HG03457 (cell line): ENCODE measurements around the gene CDHR5.

Experiments used
- ATAC-seq: cut with Tn5 transposase; IDR thresholded peaks from one replicate; pipeline ENCODE4 v1.9.1; 2021; ENCODE audit warnings: moderate number of reproducible peaks; ENCODE audit not compliant: unreplicated experiment

CDHR5 gene

DNA sequence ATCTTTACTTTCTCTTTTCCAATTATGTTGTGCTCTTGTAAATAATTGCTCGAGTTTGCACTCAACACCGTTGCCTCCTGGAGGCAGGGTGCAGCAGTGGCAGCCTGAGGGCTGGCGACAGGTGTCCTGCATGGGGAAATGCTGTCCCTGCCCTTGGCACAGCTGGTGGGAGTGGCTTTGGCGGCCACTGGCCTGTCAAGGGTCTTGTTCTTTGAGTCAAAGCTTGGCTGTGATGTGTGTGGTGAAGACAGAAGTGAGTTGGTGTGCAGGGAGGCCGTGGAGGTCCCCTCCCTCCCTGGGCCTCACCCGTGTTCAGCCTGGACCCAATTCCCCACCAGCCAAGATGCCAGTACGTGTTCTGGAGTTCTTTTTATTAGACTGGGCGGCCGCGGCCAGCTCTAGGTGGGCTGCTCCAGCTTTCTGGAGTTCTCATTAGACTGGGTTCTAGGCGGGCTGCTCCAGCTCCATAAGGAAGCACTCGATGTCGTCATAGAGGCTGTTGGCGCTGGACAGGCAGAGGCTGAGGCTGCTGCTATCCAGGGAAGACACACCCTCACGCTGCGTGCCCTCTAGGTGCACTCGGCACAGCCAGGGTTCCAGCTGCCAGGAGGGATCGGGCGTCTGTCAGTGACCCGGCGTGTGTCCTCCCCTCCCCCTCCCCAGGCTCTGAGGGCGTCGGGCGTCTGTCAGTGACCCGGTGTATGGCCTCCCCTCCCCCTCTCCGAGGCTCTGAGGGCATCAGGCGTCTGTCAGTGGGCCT is 12.4 kb downstream of the CDHR5 start:
- no peak for ATAC-seq

DNA sequence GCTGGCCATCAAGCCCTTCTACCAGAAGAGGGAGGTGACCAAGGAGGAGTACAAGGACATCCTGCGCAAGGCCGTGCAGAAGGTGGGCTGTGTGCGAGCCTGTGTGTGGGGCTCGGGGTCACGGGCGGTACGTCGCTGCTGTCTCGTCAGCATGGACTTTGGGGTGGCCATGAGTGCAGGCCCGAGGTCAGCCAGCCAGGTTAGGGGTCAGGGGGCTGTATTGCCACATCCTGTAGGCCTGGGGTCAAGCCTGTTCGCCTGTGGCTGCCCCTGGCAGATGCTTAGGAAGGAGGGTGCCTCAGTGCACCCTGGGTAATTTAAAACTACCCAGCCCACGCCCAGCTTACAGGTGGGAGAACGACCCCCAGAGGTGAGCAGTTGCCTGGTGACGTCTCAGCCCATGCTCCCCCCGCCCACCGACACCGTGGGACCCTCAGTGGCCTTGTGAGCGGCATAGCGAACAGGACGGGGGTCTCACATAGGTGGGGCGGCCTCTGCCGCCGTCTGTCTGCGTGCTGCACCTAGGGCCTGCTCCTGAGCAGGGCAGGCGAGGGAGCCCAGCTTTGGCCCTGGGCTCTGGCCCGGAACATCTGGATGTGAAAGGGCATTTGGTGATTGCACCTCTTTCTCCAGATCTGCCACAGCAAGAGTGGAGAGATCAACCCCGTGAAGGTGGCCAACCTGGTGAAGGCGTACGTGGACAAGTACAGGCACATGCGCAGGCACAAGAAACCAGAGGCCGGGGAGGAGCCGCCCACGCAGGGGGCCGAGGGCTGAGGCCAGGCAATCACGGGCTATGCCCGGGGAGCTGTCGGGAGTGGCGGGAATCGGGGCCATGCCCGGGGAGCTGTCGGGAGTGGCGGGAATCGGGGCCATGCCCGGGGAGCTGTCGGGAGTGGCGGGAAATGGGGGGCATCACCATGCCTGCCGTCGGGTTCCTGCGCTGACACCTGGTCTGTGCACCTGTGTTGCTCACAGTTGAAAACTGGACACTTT is 13.5 kb downstream of the CDHR5 start:
- no peak for ATAC-seq

DNA sequence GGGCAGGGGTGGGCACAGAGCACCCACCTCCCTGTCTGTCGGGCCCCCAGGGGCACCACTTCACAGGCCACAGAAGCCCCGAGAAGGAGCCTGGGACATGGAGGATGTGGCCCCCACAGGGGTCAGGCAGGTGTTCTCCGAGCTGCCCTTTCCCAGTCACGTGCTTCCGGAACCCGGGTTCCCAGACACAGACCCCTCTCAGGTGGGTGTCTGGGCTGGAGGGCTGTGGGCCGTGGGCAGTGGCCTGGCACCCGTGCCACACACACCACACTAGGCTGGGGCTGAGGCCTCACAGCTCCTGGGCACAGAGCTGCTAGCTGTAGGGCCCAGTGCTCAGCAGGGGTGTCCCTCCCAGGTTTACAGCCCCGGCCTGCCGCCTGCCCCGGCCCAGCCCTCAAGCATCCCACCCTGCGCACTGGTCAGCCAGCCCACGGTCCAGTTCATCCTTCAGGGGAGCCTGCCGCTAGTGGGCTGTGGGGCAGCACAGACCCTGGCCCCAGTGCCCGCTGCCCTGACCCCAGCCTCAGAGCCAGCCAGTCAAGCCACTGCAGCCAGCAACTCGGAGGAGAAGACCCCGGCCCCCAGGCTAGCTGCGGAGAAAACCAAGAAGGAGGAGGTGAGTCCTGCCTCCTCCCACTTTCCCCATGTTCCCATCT is 14.5 kb downstream of the CDHR5 start:
- no peak for ATAC-seq

DNA sequence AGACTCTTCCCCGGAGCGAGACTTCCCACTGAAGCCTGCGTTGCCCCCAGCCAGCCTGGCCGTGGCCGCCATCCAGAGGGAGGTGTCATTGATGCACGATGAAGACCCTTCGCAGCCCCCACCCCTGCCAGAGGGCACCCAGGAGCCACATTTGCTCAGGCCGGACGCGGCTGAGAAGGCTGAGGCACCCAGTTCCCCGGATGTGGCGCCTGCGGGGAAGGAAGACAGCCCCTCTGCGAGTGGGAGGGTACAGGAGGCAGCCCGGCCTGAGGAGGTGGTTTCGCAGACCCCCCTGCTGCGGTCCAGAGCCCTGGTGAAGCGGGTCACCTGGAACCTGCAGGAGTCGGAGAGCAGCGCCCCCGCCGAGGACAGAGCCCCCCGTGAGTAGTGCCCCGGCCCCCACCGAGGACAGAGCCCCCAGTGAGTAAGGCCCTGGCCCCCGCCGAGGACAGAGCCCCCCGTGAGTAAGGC is 15.4 kb downstream of the CDHR5 start:
- ATAC-seq, result no peak

DNA sequence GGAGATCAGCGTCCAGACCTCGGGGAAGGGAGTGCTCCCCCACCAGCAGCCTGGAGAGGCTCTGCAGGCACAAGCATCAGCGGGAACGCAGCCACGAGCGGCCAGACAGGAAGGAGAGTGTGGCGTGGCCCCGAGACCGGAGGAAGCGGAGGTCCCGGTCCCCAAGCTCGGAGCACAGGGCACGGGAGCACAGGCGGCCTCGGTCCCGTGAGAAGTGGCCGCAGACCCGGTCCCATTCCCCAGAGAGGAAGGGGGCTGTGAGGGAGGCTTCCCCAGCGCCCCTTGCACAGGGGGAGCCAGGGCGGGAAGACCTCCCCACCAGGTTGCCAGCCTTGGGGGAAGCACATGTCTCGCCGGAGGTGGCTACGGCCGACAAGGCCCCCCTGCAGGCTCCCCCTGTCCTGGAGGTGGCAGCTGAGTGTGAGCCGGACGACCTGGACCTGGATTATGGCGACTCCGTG is 15.9 kb downstream of the CDHR5 start:
- ATAC-seq, result no peak

DNA sequence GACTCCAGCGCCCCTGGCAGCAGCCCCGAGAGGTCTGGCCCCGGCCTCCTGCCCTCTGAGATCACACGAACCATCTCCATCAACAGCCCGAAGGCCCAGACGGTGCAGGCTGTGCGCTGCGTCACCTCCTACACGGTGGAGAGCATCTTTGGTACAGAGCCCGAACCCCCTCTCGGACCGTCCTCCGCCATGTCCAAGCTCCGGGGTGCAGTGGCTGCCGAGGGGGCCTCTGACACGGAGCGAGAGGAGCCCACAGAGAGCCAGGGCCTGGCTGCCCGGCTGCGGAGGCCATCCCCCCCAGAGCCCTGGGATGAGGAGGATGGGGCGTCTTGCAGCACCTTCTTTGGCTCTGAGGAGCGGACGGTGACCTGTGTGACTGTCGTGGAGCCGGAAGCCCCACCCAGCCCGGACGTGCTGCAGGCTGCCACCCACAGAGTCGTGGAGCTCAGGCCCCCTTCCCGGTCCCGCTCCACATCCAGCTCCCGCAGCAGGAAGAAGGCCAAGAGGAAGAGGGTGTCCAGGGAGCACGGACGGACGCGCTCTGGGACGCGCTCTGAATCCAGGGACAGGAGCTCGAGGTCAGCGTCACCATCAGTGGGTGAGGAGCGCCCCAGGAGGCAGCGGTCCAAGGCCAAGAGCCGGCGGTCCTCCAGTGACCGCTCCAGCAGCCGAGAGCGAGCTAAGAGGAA is 16.6 kb downstream of the CDHR5 start:
- no peak for ATAC-seq

DNA sequence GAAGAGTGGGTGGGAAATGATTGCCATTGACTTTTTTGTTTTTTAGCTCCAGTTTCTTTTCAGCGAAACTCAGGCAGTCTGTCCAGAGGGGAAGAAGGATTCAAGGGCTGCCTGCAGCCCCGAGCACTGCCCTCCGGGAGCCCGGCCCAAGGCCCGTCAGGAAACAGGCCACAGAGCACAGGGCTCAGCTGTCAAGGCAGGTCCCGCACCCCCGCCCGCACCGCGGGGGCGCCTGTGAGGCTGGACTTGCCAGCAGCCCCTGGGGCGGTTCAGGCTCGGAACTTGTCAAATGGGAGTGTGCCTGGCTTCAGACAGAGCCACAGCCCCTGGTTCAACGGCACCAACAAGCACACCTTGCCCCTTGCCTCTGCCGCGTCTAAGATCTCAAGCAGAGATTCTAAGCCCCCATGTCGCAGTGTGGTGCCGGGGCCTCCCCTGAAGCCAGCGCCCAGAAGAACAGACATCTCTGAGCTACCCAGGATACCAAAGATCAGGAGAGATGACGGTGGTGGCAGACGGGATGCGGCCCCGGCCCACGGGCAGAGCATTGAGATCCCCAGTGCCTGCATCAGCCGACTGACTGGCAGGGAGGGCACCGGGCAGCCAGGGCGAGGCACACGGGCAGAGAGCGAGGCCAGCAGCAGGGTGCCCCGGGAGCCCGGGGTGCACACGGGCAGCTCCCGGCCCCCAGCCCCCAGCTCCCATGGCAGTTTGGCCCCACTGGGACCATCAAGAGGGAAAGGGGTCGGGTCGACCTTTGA is 17.6 kb downstream of the CDHR5 start:
- no peak for ATAC-seq

DNA sequence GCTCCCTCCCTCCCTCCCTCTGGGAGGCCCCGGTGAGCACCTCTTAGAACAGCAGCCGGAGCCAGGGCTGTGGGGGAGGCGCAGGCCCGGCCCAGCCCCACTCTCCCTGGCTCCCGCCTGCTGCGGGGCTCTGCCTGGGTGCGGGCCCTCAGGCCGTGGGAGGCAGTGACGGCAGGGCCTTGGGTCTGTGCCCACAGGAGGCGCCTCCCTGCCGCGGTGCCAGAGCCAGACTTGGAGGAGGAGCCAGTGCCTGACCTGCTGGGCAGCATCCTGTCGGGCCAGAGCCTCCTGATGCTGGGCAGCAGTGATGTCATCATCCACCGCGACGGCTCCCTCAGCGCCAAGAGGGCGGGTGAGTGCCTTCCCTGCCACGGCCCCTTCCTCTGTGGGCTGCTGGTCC is 18.5 kb downstream of the CDHR5 start:
- ATAC-seq, result no peak

DNA sequence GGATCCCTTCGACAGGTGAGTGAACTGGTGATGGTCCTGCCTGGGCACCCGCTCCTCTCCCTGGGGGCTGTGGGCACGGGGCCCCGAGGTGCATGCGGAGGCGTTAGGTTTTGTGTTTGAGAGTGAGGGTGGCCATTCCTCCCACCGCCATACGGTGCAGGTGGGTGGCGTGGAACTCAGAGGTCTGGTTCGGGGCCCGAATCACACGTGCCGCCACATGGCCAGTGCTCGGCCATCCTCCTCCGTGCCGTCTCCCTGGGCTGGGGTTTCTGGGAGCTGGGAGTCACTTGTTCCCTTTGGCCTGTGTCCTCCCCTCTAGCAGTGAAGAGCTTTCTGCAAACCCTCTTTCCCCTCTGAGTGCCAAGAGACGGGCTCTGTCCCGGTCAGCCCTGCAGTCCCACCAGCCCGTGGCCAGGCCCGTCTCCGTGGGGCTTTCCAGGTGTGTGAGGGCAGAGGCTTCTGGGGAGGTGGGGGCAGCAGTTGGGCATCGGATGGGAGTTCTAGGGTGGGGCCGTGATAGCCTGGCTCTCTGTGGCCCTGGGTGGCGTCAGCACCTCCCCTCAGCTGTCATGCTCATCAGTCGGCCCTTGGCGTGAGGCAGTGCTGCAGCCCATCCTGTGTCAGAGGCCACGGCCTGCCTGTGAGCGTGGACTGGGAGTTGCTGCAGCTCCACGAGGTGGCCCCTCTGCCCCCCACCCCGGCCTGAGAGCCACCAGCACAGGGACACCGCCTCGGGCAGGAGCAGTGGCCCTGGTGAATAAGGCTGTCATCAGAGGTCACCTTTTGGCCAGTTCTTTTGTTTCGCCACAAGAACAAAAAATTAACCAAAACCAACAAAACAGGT is 19.2 kb downstream of the CDHR5 start:
- ATAC-seq, result no peak

DNA sequence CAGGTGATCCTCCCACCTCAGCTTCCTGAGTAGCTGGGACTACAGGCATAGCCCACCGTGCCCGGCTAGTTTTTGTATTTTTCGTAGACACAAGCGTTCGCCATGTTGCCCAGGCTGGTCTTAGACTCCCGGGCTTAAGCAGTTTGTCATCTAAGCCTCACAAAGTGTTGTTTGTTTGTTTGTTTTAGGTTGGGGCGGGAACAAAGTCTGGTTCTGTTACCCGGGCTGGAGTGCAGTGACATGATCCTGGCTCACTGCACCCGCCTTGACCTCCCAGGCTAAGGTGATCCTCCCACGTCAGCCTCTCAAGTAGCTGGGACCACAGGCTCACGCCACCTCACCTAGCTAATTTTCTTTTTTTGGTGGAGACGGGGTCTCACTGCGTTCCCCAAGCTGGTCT is 21.6 kb downstream of the CDHR5 start:
- no peak for ATAC-seq

DNA sequence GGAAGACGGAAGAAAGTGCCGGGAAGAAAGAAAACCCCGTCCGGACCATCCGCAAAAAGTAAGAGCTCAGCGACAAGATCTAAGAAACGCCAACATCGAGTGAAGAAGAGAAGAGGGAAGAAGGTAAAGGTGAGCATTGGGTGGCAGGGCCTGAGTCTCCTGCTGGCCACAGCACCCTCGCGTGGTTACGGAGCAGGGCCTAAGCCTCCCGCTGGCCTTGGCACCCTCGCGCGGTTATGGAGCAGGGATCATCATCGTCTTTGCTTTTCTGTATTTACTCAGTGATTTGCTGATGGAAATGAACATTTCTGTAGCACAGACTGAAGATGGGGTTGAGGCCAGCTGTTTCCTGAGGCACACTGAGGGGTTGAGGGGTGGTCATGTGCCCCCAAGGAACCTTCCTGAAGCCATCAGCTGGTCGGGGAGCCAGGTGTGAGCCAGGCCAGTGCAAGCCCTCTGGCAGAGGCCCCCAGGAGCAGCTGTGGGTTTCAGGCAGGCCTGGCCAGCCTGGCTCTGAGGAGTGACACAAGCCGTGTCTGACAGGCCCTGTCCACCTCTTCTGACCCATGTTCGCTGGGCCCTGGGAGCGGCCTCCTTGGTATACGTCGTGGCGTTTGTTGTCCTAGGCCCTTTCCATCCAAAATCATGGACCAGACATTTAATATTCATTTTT is 23.0 kb downstream of the CDHR5 start:
- ATAC-seq, result no peak

DNA sequence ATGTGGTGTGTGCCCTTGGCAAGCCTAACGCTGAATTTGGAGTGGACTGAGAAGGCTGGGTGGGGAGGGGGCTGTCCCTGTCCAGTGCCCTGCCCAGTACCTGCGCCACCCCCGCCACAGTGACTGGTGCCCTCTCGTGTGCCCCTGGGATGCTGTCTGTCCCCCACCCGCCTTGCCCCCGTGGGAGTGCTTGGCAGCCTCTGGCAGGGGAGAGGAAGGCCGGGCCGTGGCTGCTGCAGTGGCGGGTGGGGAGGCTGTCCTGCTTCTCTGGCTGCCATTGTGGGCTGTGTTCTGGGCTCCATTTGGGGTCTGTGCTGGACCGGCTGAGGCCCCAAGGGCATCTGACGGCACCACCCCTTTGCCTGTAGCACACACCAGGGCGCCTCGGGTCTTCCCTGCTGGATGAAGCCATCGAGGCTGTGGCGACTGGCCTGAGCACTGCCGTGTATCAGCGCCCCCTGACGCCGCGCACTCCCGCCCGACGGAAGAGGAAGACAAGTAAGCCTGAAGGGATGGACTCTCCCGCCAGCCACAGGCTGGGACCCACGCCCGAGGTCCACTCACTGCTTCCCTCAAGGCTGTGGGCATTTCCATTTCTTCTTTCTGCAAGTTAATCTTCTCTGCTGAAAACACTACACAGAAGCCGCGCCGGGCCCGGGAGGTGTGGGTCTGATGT is 26.6 kb downstream of the CDHR5 start:
- no peak for ATAC-seq

DNA sequence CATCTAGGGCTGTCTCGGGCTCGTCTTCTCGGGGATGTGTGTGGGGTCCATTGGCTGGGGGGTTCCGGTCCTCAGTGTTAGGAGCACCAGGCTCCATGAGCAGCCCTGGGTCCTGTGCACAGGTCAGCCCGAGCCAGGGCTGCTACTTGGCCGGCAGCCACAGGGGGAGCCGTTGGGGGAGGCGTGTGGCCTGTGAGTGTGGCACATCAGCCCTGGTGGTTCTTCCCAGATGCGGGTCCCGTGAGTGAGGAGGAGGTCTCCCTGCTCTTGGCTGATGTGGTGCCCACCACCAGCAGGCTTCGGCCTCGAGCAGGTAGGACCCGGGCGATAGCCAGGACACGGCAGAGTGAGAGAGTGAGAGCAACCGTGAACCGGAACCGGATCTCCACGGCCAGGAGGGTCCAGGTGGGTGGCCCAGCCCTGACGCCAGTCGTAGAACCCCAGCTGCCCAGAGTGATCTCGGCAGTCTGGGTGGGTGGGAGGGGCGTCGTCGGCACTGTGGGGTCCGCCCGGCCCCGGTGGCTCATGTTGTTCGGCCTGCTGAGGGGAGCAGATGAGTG is 27.5 kb downstream of the CDHR5 start:
- ATAC-seq, result no peak

DNA sequence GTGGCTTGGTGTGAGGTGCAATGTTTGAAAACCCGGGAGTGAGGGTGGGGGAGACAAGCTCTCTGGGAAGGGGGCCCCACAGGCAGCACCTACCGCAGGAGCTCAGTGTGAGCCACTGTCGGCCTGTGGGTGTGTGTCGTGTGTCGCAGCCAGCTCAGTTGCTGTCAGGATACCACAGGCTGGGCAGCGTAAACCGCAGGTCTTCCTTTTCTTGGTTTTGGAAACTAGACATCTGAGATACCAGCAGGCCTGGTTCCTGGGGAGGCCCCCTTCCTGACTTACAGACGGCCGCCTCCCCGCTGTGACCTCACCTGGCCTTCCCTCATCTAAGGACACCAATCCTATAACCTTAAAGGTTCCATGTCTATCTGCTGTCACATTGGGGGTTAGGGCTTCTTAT is 28.4 kb downstream of the CDHR5 start:
- ATAC-seq, result no peak

DNA sequence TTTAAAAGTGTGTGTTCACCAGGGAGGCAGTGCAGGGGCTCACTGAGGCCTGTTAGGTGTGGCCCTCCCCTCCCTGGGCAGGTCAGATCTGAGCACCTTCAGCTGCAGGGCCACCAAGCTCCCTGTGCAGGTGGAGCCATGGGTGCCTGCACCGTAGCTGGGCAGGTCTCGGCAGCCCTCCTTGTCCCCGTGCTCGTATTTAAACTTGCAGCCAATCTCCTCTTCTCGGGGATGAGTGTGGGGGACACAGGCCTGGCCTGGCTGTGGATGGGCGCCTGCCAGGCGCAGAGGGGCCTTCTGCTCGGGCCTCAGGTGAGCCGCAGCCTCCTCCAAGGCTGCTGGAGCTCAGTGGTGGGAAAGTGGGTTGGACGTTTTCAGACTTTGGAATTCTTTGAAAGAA is 29.4 kb downstream of the CDHR5 start:
- no peak for ATAC-seq

DNA sequence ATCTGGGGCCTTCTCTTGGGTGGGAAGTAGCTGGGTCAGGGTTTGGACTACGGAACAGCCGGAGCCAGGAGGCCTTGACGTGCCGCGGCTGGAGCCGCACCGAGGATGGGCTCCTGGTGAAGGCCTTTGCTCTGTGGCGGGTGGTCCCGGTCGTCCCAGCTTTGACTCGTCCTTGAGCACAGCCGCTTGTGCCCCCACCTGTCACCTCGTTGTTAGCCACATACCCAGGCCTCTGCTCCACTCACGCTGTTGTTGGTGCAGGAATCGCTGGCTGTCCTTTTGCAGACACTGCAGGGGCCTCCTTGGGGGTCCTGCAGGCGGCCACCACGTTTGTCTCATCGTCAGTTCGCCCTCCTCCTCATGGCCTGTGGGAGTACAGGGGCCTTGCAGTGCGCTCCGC is 31.4 kb downstream of the CDHR5 start:
- ATAC-seq, result no peak

DNA sequence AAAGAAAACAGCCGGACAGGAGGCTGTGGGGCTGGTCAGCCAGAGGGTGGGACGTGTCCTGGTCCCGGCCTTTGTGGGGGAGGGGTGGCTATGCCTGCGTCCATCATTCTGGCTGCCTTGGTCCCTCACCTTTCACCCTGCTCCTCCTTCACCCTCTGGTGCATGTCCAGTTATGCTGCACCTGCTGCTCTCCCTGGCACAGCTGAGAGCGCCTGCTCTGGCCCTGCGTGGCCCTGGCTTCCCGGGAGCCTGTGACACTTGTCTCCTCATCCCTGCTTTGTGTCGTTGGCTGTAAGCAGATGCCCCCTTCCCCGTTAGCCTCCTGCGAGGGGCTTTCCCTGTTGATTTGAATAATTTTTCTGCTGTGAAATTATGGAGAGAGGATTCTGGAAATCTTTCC is 31.8 kb downstream of the CDHR5 start:
- ATAC-seq, result no peak

DNA sequence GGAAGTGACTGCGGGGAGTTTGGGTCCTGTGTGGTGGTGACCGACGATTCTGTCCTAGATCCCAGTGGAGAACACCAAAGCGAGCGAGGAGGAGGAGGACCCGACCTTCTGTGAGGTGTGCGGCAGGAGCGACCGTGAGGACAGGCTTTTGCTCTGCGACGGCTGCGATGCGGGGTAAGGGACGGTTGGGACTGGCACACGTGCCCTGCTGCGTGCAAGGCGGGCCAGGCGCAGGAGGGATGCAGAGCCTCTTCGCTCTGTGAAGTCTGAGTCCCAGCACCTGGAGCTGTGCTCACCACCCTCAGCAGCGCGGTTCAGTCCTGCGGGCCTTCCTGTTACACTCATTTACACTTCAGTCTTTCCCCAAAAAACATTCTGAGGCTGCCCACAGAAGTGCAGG is 32.3 kb downstream of the CDHR5 start:
- ATAC-seq, result no peak
